HS-5 (cell line): Measurements from ENCODE around the gene FAM76A.
"Not testable (repeated sequence)": the region's sequence is repeated elsewhere in the genome, so short reads cannot be mapped to it uniquely, and the experiment has no call there.

Source experiments
- DNase-seq: peaks from one replicate; pipeline ENCODE4 v3.0.0-alpha.2; 2012; ENCODE audit warnings: low read depth

The FAM76A gene

GRCh38 chr1:27778056-27778455 is 52.3 kb downstream of the FAM76A start:
- DNase-seq = no peak

DNA sequence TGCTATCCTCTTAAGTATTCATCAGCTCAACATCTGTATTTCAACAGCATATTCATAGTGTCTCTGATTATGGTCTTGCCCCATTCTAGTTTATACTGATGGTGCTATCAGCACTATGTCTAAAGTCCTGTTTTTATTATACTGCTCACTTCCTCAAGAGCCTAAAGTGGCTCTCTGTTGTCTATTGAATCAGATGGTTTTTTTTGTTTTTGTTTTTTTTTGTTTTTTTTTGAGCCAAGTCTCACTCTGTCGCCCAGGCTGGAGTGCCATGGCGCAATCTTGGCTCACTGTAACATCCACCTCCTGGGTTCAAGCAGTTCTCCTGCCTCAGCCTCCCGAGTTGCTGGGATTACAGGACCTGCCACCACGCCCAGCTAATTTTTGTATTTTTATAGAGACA is 53.4 kb downstream of the FAM76A start:
- no peak for DNase-seq

GRCh38 chr1:27782950-27783349 is 57.2 kb downstream of the FAM76A start:
- DNase-seq = no peak

DNA sequence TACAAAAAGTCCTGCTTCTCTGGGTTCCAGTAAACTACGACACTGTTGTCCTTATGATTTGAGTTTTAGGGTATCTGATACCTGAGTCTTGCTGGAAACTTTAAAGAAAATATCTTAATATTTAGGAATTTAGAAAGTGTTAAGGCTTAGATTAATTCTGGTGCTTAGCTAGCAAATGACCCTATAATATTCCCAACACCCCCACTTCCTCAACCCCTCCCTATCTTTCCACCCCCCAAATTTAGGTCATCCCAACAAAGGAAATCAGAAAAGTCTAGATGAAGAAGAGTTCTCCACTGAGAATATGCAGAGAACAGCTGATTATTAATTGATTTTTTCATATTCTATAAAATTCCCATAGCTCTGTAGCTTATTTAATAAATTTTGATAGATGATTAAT is 58.9 kb downstream of the FAM76A start:
- DNase-seq = no peak

DNA sequence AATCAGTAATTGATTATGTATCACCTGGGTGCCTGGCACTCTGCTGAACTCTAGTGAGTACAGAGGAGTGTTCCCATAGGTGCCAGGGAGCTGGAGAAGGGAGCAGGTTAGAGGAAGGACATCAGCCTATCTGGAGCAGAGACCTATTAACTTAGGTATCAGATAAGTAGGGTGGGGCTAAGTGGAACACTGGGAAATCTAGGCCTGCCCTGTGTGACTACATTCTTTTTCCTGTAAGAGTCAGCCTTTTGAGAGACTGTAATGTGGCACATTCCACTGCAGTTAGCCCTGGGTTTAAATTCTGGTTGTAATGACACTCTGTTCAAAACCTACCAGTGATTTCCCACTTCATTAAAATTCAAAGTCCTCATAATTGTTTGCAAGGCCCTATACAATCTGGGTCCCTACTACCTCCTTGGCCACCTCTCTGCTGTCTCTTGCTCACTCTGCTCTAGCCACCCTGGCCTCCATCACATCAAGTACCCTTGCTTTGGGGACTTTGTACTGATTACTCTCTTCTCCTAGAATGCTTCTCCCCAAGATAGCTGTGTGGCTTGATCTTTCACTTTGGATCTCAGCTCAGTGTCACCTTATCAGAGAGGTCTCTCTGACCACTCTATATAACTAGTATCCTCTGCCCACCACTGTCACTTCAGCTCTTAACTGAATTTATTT is 60.2 kb downstream of the FAM76A start:
- no peak for DNase-seq

- no peak for DNase-seq
Measured at GRCh38 chr1:27787895-27788294, 62.1 kb downstream of the FAM76A start.

DNA sequence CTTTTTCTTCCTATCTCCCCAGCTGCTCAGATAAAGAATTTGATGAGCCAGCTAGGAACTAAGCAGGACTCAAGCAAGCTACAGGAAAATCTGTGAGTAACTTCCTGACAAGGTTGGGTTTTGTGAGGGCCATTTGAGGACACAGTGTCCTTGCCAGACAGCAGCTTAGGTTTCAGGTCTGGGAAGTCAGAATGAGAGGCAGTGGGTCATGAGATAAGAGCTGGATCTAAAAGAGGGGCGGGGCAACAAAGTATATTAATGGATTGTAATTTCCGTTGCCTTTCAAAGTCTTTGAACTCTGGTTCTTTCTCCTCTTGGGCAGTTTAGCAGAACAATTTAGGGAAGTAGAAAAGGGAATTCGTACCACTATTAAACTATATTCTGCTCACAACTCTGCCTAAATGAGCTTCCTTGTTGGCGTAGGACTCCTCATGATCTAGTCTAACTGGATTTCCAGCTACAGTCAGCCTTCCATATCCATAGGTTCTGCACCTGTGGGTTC is 63.8 kb downstream of the FAM76A start:
- no peak for DNase-seq

DNA sequence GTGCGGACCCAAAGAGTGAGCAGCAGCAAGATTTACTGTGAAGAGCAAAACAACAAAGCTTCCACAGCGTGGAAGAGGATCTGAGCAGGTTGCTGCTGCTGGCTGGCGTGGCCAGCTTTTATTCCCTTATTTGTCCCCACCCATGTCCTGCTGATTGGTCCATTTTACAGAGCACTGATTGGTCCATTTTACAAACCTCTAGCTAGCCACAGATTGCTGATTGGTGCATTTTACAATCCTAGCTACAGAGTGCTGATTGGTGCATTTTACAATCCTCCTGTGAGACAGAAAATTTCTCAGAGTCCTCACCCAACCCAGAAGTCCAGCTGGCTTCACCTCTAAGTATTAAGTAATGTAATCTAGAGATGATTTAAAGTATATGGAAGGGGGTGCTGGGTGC is 64.5 kb downstream of the FAM76A start:
- DNase-seq = not testable (repeated sequence)

- DNase-seq = no peak
Measured at GRCh38 chr1:27795601-27796000, 69.8 kb downstream of the FAM76A start.

GRCh38 chr1:27804791-27805190 is 79.0 kb downstream of the FAM76A start:
- no peak for DNase-seq

GRCh38 chr1:27806758-27807157 is 81.0 kb downstream of the FAM76A start:
- DNase-seq = no peak

DNA sequence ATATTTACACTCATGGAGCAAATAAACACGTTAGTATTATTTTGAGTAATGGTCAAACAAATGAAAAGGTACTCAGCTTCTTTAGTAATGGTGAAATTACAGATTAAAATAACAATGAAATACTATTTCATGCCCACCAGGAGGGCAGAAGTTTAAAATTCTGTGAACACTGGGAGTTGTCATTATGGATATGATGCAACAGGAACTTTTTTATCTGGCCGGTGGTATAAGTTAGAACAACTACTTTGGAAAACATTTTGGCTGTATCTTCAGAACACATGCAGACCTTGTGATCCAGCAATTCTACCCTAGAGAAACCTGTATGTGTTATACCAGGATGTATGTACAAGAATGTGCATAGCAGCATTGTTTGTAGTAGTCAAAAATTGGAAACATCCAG is 81.6 kb downstream of the FAM76A start:
- DNase-seq = no peak

GRCh38 chr1:27808131-27808530 is 82.4 kb downstream of the FAM76A start:
- DNase-seq = not testable (repeated sequence)

DNA sequence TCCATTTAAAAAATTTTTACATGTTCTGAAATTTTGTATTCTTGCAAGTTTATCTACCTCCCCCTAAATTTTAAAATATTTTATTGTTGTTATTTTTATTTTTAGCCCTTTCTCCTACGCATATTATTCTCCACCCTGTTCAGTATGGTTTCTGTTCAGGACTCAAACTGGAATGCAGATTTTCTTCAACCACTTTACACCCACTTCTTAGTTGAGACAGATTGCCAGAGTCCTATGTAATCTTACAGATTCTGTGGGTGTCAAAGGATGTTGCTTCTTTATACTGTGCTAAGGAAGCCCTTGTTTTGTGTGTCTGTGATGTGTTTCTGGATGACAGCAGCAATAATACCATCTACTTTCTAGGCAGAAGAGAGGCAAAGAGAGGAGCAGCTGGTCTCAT is 84.1 kb downstream of the FAM76A start:
- DNase-seq = no peak

GRCh38 chr1:27811741-27812500 is 86.2 kb downstream of the FAM76A start:
- DNase-seq = no peak
